GM21717 (cell line): ENCODE results near the gene ARHGEF9.
"Not testable (repeated sequence)": the region's sequence is repeated elsewhere in the genome, so short reads cannot be mapped to it uniquely, and the experiment has no call there.

Experiments used
- ATAC-seq: cut with Tn5 transposase; IDR thresholded peaks from one replicate; pipeline ENCODE4 v1.9.1; 2021; ENCODE audit warnings: mild to moderate bottlenecking, moderate library complexity; ENCODE audit not compliant: unreplicated experiment

The ARHGEF9 gene

DNA sequence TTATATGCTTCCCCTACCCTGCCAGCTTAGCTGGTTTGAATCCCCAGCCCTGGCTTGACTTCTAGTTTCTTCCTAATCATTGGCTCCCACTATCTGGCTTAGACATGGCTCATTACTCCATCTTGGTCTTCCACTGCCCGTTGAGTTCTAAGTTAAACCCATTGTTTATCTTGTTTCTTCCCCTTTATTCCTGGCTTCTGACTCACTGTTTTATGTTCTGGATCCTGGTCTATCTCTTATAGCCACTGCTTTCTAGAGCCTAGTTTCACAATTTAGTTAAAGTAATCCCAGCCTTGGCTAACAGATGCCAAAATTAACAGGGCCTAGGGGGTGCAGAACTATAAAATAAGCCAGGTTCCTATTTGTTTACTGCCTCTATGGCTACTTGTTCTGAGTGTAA is 120.9 kb downstream of the ARHGEF9 start:
- no peak for ATAC-seq

DNA sequence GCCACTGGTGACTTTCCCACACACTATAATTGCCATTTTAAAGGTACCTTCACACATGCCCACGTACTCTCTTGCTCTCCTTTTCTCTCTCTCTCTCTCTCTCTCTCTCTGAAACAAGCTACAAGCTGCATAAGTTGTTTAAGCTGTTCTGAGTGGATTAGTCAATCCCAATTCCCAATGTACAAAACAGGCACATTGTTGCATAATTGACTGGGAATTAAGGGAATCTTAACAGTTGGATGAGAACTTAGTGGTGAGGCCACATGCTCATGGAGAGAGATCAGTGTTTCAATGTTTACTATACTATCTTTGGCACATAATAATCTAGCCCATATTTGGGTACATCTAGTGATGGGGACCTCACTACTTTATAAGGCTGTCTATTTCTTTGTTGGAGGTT is 123.3 kb downstream of the ARHGEF9 start:
- ATAC-seq = no peak

DNA sequence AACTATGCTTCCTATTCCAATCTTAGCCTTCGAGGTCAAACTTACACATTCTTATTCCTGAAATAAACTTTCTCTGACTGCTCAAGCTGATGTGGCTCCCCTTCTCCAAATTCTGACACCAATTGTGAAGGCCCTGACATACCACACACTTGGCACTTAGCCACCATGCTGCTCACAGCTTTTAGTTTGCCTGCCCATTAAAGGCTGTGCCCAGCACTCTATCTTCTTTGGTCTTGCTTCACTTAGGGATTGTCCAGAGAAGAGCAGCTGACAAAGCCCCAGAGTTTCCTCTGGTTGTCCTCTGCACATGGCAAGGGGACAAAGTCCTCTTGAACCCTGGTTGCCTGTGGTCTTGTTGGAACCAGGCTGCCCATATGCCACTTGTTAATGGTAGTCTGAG is 126.1 kb downstream of the ARHGEF9 start:
- no peak for ATAC-seq

DNA sequence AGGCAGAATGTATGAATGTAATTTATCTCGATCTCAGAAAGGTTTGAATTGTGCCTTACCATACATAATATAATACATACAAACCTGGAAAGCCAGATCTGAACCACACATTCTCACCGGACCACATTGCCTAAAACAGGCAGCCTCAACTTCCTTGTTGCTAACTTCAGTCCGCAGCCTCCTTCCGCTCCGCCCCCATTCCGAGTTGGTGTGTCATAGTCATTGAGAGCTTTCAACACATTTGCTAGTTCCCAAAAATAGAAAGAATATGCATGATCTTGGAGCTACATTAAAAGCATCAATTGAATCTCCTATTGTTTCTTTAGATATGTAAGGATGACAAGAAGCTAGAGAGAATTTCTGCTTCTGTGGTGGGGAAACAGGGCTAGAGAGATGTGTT is 127.2 kb downstream of the ARHGEF9 start:
- no peak for ATAC-seq

DNA sequence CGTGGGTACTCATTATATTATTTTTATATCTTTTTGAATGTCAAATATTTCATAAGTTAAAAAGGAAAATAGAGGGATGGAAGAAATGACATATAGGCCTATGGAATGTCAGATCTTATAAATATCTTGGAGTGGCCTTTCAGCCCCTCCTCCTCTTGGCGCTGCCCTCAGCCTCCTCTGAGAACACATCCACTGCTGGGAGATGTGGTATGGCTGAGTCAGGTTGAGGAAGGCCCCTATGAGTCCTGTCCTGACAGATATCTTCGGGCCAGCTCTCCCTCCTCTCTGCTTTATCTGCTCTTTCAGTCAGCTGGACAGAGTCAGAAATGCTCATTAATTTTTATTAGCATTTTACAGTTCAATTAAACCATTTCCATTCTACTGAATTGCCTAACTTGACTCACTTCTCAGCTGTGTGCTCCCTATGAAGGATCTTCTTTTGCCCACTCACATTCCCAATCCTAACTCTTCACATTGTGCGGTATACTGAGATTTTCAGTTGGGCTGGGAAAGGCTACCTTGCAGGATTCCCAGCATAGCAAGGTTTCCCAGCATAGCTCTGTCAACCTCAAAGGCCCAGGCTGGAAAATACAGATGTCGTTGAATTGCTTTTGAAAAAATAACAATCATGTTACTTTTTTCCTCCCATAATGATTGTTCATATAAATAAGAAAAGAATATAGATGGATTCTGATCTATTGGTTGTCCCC is 128.0 kb downstream of the ARHGEF9 start:
- ATAC-seq = no peak

DNA sequence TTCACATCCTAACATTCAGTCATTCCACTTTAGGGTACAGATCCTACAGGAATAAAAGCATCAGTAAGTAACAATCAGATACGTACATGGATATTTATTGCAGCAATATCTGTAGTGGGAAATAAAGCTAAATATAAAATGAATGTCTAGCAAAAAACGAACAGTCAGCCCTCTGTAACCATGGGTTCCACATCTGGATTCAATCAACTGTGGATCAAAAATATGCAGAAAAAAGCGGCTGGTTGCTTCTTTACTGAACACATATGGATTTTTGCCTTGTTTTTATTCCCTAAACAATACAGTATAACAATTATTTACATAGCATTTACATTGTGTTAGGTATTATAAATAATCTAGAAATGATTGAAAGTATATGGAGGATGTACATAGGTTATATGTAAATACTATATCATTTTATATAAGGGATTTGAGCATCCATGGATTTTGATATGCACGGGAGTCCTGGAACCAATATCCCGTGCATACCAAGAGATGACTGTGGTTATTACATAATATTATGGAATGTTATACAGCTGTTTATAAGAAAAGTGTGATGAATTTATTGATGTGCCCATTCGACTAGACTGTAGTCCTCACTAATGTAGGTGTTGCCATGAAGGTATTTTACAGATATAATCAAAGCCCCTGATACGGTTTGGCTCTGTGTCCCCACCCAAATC is 132.8 kb downstream of the ARHGEF9 start:
- no peak for ATAC-seq

DNA sequence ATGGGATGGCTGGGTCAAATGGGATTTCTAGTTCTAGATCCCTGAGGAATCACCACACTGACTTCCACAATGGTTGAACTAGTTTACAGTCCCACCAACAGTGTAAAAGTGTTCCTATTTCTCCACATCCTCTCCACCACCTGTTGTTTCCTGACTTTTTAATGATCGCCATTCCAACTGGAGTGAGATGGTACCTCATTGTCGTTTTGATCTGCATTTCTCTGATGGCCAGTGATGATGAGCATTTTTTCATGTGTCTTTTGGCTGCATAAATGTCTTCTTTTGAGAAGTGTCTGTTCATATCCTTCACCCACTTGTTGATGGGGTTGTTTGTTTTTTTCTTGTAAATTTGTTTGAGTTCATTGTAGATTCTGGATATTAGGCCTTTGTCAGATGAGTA is 139.3 kb downstream of the ARHGEF9 start:
- not testable (repeated sequence) for ATAC-seq

DNA sequence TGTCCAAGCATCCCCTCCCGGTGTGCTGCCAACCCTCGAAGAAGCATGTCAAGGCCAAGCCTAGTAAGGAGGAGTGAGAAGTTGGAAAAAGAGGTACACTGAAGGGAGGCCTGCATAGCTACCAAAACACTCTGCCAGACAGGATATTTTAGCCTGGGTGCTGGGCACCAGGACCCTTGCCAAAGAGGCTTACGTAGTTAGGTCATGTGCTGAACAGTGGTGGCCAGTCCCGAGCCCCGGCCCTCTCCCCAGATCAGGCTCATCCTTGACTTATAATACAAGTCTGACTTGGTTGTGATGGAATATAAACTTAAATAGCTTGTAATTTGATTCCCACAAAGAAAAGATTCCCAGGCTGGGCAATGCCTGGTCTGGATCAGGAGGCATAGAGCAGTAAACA is 149.3 kb downstream of the ARHGEF9 start:
- ATAC-seq = no peak

DNA sequence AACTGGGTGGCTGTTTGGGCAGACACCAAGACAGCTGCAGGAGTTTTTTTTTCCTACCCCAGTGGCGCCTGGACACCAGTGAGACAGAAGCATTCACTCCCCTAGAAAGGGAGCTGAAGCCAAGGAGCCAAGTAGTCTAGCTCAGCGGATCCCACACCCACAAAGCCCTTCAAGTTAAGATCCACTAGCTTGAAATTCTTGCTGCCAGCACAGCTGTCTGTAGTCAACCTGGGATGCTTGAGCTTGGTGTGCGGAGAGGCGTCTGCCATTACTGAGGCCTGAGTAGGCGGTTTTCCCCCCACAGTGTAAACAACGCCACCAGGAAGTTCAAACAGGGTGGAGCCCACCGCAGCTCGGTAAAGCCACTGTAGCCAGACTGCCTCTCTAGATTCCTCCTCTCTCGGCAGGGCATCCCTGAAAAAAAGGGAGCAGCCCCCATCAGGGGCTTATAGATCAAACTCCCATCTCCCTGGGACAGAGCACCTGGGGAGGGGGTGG is 171.4 kb downstream of the ARHGEF9 start:
- ATAC-seq = no peak

DNA sequence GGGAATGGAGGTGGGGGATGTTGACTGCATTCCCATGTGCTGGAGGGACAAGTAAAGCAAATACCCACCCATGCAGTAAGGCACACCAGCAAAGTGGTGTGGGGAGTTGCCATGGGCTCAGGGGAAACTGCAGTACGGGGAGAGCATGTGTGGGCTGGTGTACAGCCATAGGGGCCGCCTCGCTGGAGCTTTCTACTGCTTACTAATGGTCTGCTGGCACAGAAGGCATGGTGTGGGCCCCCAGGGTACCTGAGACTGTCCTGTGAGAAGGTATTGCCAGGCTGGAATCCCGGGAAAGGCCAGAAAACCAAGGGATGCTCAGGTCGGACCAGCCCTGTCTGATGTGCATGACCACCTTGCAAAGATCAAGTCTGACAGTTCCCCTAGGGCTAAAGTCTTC is 199.1 kb downstream of the ARHGEF9 start:
- ATAC-seq = no peak
